Epidermal melanocyte (primary cell): ENCODE data around the gene TMEM272.

Experiments used
- DNase-seq: peaks from one replicate; pipeline ENCODE4 v3.0.0; 2011; ENCODE audit warnings: low spot score; ENCODE audit not compliant: insufficient read length

The TMEM272 gene

GRCh38 chr13:51844862-51845573 is at the start of gene TMEM272:
Gene TMEM272 (minus strand): TSS chr13:51845177. CDS start chr13:51838530, 6,647 bp downstream.
- peak; percentile 87 for DNase-seq

GRCh38 chr13:51894239-51894638 is 49.3 kb upstream of the TMEM272 start:
- DNase-seq, result no peak

GRCh38 chr13:51892657-51893056 is 47.7 kb upstream of the TMEM272 start:
- DNase-seq, result no peak

- DNase-seq, result no peak
Observed at GRCh38 chr13:51887468-51887867, 42.5 kb upstream of the TMEM272 start.

- DNase-seq, result no peak
Observed at GRCh38 chr13:51885651-51886050, 40.7 kb upstream of the TMEM272 start.

- DNase-seq, result no peak
Observed at GRCh38 chr13:51883226-51883600, 38.2 kb upstream of the TMEM272 start.

- DNase-seq, result no peak
Observed at GRCh38 chr13:51882570-51883225, 37.7 kb upstream of the TMEM272 start.

GRCh38 chr13:51881296-51881695 is 36.3 kb upstream of the TMEM272 start:
- DNase-seq, result no peak

GRCh38 chr13:51879133-51879532 is 34.2 kb upstream of the TMEM272 start:
- no peak for DNase-seq

- DNase-seq, result no peak
Observed at GRCh38 chr13:51874651-51875050, 29.7 kb upstream of the TMEM272 start.

GRCh38 chr13:51873837-51874236 is 28.9 kb upstream of the TMEM272 start:
- no peak for DNase-seq

GRCh38 chr13:51873117-51873798 is 28.3 kb upstream of the TMEM272 start:
- no peak for DNase-seq

GRCh38 chr13:51870616-51871015 is 25.6 kb upstream of the TMEM272 start:
- DNase-seq, result no peak

- DNase-seq, result no peak
Observed at GRCh38 chr13:51869916-51870315, 24.9 kb upstream of the TMEM272 start.

GRCh38 chr13:51867062-51867461 is 22.1 kb upstream of the TMEM272 start:
- no peak for DNase-seq

GRCh38 chr13:51865838-51866237 is 20.9 kb upstream of the TMEM272 start:
- no peak for DNase-seq

- no peak for DNase-seq
Observed at GRCh38 chr13:51862957-51863356, 18.0 kb upstream of the TMEM272 start.

GRCh38 chr13:51861723-51862300 is 16.8 kb upstream of the TMEM272 start, which contains the start of gene CCDC70:
Gene CCDC70 (plus strand): TSS chr13:51861969. CDS start chr13:51865412, 3,443 bp downstream.
- no peak for DNase-seq

- no peak for DNase-seq
Observed at GRCh38 chr13:51858433-51859247, 13.7 kb upstream of the TMEM272 start.

GRCh38 chr13:51856998-51857397 is 12.0 kb upstream of the TMEM272 start:
- no peak for DNase-seq
